Measurements from ENCODE around the gene ENAH.
"Not testable (repeated sequence)": the region's sequence is repeated elsewhere in the genome, so short reads cannot be mapped to it uniquely, and the experiment has no call there.

GRCh38 chr1:225473676-225474438 is 179.1 kb downstream of the ENAH start:
- not testable (repeated sequence) for TF ChIP-seq EZH2 (IDR thresholded peaks at IDR 0.05); POLR2AphosphoS5 (IDR thresholded peaks at IDR 0.05; ENCODE audit: borderline replicate concordance, low read depth, low read length)

Data from SK-N-MC (cell line).